Heart left ventricle (tissue), 13 donors: ENCODE measurements around the gene CIPC.

ENCODE experiments used
- CTCF ChIP-seq, 12 donors: fragments of 200-600 bp; sonication (generic) in 4 of 12; IDR thresholded peaks; one replicate each; pipeline versions ENCODE4 v1.5.0 to v1.8.0; 2018 to 2022; ENCODE audit warnings: antibody characterized with exemption in 12 of 12, mild to moderate bottlenecking in 5 of 12
- POLR2A ChIP-seq, 2 donors: fragments of 450-650 bp; IDR thresholded peaks; one replicate each; pipeline ENCODE4 v1.6.1; 2017; ENCODE audit warnings: antibody characterized with exemption in 2 of 2, mild to moderate bottlenecking in 2 of 2, moderate library complexity in 2 of 2
- donor health status: ischemic (EF 13 %, LVEDD 7.1; RV severe dilation, severe dysfunction).
- donor health status: DM: no; HTN: yes; CAD: no.
- donor health status: DM: no; HTN: no; CAD: no.
- donor health status: ischemic (EF 25% LVEDD 6.9; RV normal size, moderate dysfunction).
- donor health status: ischemic (EF 25% LVEDD 5.7; RV mildly dilated, moderate dysfunction).
- donor health status: ischemic (EF 35%, LVEDD 5.7; RV mildly dilated, moderate dysfunction).
- donor health status: nonischemic (EF 11% LVEDD 7.7; RV severe dilation, severe dysfunction).
- donor health status: DM: yes; HTN: yes; CAD: no.
- donor health status: PGD.
- donor health status: ischemic (EF 29% LVEDD 5.4; RV normal size, mild dysfunction).
- donor health status: nonischemic (EF 23%, LVEDD 6.1; RV moderate dilation, normal function).

GRCh38 chr14:77068517-77069200 is 29.4 kb upstream of the CIPC start:
- peak in 3 of 12 donors; percentile 2 to 34 (median 31) for TF ChIP-seq CTCF (IDR thresholded peaks at IDR 0.05)
- no peak for TF ChIP-seq POLR2A (IDR thresholded peaks at IDR 0.05)
